GM12878 (cell line): ENCODE data around the gene SASH1.

ENCODE experiments used
- NFIC ChIP-seq: IDR thresholded peaks from 2 replicates; pipeline ENCODE4 v1.6.1; 2012; ENCODE audit warnings: low read depth, mild to moderate bottlenecking, inconsistent platforms, low read length, moderate library complexity
- POU2F2 ChIP-seq: IDR thresholded peaks from 3 replicates; pipeline ENCODE4 v1.6.1; 2011; ENCODE audit warnings: low read depth, mild to moderate bottlenecking, low read length, borderline replicate concordance
- RAD21 ChIP-seq: IDR thresholded peaks from 2 replicates; pipeline ENCODE4 v1.6.1; 2011; ENCODE audit warnings: mild to moderate bottlenecking, low read depth, low read length, moderate library complexity; ENCODE audit not compliant: insufficient read depth
- TAF1 ChIP-seq: IDR thresholded peaks from 2 replicates; pipeline ENCODE4 v1.6.1; 2011; ENCODE audit warnings: mild to moderate bottlenecking, low read depth, low read length, borderline replicate concordance
- YY1 ChIP-seq: IDR thresholded peaks from 2 replicates; pipeline ENCODE4 v1.6.1; 2011; ENCODE audit warnings: low read depth, mild to moderate bottlenecking, low read length
- TF ChIP-seq, protein P1 (sequence below), 3 experiments: IDR thresholded peaks in 2 of 3; conservative IDR thresholded peaks in 1 of 3; 2 replicates each; pipeline ENCODE4 v1.5.1; 2011; ENCODE audit warnings: low read depth in 3 of 3, low read length in 3 of 3, mild to moderate bottlenecking in 3 of 3, control low read depth in 2 of 3, moderate library complexity in 2 of 3, inconsistent platforms in 1 of 3, mixed read lengths in 1 of 3; ENCODE audit not compliant: control insufficient read depth in 2 of 3, insufficient read depth in 1 of 3; ENCODE audit errors: extremely low read depth in 1 of 3

DNA sequence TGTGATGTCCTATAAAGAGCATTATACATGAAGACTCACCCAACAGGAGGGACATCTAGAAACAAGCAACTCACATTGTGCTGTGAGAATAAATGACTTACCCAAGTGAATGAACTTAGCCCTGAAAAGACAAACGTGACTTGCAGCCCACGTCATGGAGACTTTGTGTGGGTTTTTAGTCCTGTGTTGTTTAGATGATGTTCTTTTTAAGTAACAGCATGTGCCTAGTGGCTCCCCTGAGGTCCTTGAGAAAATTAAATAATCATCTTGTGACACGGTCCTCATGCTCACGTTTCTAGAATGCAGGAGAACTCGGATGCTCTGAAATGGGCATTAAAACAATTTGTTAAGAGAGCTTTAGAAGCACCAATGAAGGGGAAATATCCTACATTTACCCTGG lies 165.1 kb downstream of the SASH1 start:
- TF ChIP-seq POU2F2 = no peak
- TF ChIP-seq TAF1 = no peak
- TF ChIP-seq, protein P1, sequence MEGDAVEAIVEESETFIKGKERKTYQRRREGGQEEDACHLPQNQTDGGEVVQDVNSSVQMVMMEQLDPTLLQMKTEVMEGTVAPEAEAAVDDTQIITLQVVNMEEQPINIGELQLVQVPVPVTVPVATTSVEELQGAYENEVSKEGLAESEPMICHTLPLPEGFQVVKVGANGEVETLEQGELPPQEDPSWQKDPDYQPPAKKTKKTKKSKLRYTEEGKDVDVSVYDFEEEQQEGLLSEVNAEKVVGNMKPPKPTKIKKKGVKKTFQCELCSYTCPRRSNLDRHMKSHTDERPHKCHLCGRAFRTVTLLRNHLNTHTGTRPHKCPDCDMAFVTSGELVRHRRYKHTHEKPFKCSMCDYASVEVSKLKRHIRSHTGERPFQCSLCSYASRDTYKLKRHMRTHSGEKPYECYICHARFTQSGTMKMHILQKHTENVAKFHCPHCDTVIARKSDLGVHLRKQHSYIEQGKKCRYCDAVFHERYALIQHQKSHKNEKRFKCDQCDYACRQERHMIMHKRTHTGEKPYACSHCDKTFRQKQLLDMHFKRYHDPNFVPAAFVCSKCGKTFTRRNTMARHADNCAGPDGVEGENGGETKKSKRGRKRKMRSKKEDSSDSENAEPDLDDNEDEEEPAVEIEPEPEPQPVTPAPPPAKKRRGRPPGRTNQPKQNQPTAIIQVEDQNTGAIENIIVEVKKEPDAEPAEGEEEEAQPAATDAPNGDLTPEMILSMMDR (IDR thresholded peaks at IDR 0.05 in 2 of 3, conservative IDR thresholded peaks at IDR 0.05 in 1 of 3; ENCODE audit: control insufficient read depth in 2 of 3, extremely low read depth in 1 of 3, insufficient read depth in 1 of 3, low read depth in 3 of 3, low read length in 3 of 3) = no peak
- TF ChIP-seq NFIC = no peak
- TF ChIP-seq YY1 = no peak
- TF ChIP-seq RAD21 = no peak
